OCI-LY3 (cell line): ENCODE data around the gene ENPP1.

Experiments used
- CTCF ChIP-seq: fragments of 200-600, 300-600 bp; sonication (generic); IDR thresholded peaks from 2 replicates; pipeline ENCODE4 v1.5.1; 2014; ENCODE audit warnings: antibody characterized with exemption, low read length, low read depth
- EZH2phosphoT487 ChIP-seq: fragments of 200-600 bp; shearing (Covaris generic); IDR thresholded peaks from 2 replicates; pipeline ENCODE4 v1.6.1; 2018; ENCODE audit warnings: antibody characterized with exemption, mixed run types, low read depth

GRCh38 chr6:131846023-131846663 lies 38.3 kb downstream of the ENPP1 start:
- TF ChIP-seq CTCF: no peak
- no peak for TF ChIP-seq EZH2phosphoT487
